Measurements from ENCODE around the gene CNTFR.

The CNTFR gene

DNA sequence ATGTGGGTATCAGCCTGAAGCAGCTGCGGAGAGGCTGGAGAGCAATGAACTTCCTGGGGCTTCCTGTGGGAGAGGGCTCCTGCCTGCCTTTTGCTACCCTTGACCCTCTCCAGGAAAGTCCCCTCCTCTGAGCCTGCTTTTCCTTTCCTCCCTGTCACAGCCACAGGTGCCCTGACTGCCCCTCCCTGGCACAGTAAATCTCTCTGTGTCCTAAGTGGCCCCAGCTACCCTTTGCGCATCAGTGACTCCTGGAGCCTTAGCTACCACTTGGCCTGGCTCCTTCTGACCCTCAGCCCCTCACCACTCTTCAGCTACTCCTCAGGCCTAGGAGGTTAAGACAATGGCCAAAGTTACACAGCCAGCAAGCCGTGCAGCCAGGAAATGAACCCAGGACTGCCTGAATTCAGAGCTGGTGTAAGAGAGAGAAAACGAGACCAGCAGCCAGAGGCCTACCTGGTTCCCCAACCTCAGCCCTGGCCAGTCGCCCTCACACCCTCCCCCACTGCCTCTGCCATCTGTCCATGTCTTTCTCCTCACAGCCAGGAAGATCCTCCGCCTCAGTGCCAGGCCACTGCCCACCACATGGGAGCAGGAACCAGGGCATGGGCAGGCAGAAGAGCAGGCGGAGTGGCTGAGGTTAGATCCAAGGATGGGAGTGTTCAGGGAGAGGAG lies 18.6 kb downstream of the CNTFR start:
- no peak for DNase-seq (ENCODE audit: low read depth)

DNA sequence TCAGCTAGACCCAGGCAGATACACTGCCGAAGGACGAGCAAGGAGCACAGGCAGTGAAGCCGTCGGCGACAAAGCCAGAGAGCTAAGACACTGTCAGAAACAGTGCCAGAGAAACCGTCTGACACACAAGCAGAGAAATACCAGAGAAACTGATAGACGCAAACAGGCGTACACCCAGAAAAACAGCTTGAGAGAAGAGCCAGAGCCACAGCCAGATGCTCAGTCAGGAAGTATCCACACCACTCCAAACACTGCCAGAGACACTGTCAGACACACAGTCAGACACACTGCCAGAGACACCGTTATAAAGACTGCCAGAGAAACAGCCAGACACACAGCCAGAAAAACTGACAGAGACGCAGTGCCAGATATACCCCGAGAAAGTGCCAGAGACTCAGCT lies 19.1 kb downstream of the CNTFR start:
- no peak for DNase-seq (ENCODE audit: low read depth)

DNA sequence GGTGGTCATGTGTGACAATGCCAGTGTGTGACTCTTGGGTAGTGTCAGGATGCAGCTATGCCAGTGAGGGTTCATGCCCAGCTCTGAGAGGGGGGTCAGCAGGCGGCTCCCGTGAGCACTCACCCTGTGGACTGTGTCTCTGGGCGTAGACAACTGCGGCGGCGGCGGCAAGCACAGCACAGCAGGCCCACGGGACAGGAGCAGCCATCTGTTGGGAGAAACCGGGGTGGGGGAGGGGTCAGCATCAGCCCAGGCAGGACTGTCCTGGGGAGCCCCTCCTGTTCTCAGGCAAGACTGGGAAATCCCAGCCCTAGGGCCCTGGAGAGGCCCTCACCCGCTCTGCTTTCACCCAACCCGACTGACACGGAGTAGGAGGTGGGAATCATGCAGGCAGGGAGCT lies 20.8 kb downstream of the CNTFR start:
- DNase-seq (ENCODE audit: low read depth) = no peak

DNA sequence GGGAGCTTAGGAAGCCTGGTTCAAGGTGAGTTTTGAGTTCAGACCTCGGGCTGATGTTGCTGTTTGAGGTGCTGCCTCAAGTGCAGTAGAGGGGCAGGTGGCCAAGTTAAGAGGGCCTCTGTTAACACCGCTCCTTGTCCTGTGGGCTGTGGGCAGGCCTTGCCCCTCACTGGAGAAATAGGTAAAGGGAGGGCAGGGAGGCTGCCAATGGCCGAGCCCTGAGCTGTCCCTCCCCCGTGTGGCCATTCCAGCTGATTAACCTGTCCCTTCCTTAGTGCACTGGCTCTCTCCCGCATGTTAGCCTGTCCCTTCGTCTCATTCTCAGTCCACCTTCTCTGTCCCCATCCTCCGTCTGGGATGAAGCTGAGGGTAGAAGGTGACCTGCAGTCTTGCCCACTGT lies 21.4 kb downstream of the CNTFR start:
- no peak for DNase-seq (ENCODE audit: low read depth)

DNA sequence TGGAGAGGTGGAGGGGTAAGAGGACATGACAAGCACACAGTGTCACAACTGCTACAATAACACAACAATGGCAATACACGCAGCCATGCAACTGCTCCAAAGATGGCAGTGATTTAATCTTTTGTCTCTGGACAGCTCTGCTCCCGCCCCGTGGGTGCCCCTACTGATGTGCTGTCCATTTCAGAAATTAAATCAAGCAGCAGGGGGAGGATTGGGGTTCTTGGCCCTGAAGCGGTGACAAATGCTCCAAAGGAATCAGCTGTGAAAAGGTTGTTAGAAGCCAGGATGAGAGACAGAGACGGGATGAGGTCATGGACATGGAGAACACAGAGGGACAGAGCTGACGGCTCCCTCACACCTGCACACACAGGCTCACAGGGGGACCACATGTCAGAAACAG lies 22.6 kb downstream of the CNTFR start:
- DNase-seq (ENCODE audit: low read depth) = no peak

DNA sequence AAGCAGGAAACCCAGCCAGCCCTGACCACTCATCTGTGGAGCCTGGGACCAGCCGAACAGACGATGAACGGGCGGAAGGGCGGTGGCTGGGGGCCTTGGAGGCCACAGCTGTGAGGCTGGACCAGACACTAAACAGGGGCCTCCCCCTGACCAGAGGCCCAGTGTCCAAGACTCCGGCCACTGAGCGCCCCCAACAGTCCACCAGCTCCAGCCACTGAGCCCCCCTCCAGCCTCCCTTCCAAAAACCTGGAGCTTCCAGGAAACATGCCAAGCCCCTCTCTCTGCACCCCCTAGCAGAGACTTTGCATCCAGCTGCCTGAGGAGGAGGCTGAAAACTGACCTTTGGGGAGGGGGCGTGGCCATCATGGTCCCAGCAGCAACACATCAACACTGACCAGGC lies 23.2 kb downstream of the CNTFR start:
- no peak for DNase-seq (ENCODE audit: low read depth)

DNA sequence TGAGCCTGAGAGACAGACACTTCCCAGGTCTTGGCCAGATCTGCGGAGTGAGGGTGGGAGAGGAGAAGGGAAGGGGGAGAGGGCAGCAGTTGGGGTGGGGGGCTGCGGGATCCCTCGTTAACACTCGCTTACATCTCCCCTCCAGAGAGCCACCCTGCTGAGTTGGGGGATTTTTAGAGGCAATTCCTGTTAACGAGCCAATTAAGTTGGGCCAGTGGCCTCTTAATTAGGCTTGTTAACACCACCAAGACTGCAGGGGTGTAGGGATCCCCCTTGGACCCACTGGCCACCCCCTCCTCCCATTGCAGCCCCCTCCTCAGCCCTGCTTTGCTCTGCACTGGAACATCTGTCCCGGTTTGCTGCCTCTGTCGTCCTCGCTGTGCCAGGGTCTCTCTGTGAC lies 23.7 kb downstream of the CNTFR start:
- DNase-seq (ENCODE audit: low read depth) = no peak

DNA sequence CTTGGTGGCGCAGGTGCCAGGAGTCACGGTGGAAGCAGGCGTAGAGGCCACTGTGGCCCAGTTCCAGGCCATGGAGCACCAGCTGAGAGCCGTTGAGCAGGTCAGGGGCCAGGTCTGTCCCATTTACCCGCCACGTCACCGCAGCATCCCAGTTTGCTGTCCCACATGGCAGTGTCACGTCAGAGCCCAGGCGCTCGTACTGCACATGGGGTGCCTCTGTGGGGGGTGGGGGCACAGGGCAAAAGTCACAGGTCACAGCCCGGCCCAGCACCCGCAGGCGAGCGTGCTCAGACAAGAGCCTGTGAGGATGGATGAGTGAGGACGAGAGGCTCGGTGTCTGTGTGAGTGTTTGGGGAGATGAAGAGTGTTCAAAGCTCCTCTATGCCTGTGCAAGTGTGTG lies 24.9 kb downstream of the CNTFR start:
- DNase-seq (ENCODE audit: low read depth) = no peak

DNA sequence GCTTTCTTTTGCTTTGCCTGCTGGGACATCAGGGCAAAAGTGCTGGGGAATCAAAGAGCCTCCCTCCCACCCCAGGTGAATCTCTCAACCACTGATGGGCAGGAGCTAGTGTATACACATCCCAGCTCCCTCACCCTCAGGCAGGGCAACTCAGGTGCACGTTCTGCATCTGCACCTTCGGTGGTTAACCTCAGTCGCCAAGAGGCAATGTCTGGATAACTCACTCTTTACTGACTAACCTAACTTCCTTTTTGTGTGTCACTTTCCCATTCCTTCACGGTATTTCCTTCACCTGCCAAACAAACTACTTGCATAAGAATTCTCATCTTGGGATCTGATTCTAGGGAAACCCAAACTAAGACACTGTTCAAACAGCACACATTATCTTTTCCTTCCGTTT lies 26.3 kb downstream of the CNTFR start:
- DNase-seq (ENCODE audit: low read depth) = no peak

DNA sequence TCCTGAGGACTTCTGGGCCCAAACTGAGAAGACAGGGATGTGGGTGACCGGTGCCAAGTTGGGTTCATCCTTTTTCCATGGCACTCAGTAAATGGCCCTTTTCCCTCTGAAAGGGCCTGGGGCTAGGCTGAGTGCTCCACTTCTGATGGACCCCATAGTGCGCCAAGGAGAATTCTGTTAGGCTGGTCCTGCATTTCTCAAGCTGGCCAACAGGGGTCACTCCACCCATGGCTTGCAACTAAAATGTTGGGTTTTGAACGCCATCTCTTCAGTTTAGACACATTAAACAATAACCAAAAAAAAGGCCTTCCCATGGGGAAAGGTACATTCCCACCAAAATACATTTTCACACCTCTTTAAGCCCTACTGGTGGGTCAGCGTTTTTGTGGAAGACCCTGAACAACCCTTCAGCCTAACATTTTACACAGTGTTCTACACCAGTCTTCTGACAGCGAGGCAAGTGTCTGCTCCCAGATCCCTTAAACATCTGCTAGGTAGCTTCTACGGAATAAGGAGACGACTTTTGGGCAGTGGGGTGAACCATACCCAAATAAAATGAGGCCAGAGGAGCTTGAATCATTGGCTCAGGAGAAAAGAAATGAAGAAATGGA lies 27.3 kb downstream of the CNTFR start:
- no peak for DNase-seq (ENCODE audit: low read depth)

DNA sequence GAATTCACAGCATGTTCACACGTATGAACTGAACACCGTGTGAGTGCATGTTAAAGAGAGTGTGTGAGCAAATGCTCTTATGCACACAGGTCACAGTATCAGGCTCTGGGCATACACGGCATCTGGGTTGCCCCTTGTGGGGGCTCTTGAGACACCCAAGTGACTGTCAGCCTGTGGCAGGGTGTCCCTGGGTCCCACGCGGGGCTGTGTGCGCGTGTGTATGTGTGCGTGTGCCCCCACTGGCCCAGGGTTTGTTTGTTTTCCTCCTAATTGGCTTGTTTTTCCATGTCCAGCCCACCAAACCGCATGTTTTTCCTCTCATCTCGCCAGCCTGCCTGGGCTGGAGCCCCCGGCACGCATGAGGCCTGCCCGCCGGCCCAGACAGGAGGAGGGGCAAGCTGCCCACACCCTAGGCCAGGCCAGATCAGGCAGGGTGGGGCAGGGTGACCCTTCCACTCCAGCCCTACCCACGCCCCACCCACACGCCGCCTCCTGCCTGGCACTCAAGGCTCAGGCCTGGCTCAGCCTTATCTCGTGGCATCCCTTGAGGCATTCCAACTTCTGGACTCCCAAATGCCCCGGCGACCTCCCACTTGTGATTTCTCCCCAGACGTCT lies 28.8 kb downstream of the CNTFR start:
- no peak for DNase-seq (ENCODE audit: low read depth)

DNA sequence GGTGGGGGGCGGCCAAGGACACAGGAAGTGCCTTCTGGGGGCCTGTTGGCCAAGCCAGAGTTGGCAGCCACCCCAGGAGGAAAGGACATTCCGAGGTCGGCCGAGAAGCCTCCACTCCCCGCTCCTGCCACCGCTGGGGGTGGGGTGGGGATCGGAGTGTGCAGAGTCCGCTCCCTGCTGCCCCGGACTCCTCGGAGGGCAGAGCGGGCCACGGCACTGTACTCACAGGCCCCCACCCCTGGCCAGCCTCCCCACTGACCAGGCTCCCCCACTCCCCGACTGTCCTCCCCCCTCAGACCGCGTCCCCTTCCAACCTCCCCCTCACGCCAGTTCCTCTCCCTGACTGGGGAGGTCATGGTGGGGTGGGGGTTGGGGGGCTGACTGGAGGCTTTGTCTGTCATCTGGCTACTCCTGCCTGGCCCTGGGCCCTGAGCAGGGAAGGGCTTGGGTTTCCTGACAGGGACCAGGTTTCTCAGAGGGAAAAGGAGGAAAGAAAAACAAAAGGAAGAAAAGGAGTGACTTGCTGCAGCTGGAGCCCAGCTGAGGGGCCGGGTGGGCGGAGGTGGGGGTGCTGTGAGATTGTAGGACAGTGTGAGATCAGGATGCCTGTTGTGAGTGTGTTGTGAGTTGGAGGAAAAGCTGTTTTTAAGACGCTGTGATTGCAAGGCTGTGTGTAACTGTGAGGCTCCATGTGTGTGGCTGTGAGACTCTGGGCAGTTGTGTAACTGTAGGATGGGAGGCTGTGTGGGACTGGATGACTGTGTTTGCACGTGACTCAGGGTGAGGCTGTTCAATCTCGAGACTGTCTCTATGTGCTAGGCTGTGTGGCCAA lies 29.7 kb downstream of the CNTFR start:
- DNase-seq (ENCODE audit: low read depth) = no peak

DNA sequence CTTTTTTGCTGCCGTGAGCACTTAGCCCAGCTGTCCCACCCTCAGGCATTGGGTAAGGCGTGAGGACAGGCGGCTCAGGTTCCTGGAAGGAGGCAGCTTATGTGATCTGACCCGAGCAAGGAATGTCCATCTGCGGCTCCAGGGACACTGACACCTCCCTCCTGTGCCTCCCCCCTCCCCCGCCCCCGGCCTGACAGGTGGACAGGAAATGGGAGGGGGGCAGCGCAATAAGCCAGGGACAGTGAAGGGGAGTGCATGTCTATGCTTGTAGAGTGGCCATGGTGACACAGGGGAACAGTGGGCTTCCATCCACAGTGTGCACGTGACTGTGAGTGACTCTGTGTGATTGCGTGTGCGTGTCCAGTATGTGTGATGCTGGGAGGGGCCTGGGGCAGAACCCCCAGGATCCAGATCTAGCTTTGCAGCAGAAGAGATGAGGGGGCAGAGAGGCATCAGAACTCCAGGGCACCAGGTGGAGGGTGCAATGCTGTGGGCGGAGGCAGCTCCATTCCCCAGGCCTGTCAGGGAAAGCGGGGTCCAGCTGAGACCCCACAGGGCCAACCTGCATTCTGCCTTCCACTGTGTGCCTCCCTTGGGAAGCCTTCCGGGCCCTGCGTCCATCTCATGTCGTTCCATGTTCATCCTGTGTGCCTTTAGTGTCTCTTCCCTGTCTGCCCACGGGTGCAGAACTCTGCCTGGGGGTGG lies 30.5 kb downstream of the CNTFR start:
- no peak for DNase-seq (ENCODE audit: low read depth)

DNA sequence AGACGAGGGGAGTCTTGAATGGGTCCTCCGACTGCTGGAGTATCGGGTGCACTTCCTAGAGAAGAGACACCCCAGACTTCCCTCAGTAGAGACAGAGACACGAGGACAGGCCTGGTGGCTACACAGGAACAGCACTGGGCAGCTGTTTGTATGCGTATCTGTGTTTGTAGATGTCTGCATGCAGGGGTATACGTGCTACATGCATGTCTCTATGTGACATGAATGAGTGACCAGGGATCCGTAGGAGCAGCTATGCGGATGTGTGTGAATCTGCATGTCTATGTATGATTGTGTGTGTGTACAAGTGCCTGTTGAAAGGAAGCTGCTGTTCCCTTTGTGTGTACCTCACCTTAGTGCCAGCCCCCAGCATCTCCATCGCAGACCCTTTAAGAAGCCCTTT lies 31.2 kb downstream of the CNTFR start:
- no peak for DNase-seq (ENCODE audit: low read depth)

DNA sequence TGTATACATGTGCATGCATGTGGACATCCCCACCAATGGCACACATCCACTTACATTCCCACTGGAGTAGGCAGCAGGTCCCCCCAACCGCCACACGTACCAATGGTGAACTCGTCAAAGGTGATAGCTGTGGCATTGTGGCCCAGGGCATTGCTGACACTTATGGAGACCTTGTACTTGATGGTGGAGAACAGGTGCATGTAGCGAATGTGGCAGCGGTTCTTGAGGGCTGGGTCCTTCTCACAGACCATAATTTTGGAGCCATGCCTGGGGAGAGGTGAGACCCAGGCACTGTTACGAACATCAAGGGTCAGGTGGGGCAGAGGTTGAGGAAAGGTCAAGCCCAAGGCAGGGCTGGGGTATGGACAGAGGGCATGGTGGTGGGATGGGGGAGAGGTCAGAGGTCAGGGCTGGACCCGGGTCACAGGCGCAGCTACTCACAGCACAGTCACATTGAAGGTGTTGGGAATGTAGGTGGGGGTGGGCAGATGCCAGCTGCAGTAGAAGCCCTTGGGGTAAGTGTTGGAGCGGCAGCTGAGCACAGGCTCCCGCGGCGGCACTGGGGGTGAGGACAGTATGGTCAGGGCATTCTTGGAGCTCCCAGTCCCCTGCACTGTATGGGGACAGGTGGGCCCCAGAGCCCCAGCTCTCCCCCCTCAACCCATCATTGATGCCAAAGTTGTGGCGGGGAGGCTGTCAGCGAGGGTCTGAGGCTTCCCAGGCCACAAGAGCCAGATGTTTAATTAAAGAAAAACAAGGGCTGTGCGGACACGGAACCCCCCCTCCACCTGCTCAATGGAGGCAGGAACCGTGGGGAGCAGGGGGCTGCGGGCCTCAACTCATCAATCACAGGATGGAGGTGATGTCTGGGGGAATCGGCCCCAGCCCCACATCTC lies 31.9 kb downstream of the CNTFR start:
- no peak for DNase-seq (ENCODE audit: low read depth)

DNA sequence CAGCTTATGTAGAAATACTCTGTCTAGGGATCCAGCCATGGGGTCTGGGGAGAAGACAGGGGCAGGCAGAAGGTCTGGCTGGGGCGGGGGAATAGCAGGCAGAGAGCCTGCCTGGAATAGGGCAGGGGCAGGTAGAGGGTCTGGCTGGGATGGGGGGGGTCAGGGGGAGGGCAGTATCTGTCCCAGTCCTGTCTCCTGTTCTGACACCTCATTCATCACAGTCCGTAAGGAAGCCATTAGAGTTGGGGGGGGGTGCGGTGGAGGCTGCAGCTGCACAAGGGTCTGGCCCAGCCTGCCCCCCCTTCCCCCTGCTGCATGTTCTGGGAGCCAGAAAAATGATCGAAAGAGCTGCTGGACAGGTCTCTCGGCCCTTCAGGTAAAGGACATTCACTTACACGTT lies 32.6 kb downstream of the CNTFR start:
- DNase-seq (ENCODE audit: low read depth) = no peak

DNA sequence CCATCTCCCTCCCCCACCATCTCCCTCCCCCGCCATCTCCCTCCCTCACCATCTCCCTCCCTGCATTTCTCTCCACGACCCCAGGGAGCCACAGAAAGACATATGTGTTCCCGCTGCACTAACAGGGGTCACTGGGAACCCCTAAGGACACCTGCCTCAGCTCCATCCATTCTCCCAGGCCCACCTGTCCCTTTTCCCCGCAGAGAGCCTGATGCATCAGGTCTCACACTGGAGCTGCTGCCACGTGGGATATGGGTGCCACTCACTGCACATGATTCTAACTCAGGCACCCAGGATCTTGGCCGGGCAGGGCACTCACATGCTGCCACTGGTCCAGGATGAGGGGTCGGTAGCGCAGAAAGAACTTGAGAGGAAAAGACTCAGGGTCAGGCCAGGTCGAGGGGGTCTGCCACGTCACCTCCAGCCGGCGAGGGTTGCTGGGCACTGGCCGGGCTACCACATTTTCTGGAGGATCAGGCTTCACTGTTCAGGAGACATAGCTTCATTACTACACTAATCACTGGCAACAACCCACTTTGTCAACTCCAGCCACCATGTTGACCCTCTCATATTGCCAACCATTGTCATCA lies 33.5 kb downstream of the CNTFR start:
- DNase-seq (ENCODE audit: low read depth) = no peak

DNA sequence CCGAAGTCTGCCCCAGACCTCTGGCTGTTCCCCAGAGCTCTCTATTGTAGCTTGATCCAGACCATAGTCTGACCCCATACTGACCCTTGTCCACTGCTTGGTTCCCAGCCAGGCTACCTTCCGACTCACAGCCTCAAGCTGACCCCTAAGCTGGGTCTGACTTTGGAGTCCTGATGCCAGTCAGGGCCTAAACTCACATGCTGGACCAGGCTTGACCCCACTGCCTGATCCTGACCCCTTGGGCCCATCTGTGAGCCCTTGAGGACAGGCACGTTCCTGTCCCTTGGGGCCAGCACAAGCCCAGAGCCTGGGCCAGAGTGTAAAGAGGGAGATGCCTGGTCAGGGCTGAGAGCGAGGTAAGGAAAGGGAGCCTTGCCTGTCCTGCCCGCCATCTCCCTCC lies 34.0 kb downstream of the CNTFR start:
- DNase-seq (ENCODE audit: low read depth) = no peak

DNA sequence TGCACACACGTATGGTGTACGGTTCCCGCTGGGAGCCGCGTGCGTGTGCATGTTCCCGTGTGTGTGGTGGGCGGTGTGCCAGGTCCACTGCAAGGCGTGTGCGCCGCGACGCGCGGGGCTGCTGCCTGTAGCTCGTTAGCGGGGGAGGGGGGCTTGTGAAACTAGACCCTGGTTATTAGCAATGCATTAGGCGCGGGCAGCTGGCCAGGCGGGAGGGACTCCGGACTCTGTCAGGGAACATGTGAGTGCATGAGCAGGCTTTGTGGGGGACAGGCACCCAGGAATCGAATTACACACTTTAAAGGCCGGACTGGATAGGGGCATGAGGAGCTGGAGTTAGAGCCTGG lies 34.5 kb downstream of the CNTFR start:
- no peak for DNase-seq (ENCODE audit: low read depth)

DNA sequence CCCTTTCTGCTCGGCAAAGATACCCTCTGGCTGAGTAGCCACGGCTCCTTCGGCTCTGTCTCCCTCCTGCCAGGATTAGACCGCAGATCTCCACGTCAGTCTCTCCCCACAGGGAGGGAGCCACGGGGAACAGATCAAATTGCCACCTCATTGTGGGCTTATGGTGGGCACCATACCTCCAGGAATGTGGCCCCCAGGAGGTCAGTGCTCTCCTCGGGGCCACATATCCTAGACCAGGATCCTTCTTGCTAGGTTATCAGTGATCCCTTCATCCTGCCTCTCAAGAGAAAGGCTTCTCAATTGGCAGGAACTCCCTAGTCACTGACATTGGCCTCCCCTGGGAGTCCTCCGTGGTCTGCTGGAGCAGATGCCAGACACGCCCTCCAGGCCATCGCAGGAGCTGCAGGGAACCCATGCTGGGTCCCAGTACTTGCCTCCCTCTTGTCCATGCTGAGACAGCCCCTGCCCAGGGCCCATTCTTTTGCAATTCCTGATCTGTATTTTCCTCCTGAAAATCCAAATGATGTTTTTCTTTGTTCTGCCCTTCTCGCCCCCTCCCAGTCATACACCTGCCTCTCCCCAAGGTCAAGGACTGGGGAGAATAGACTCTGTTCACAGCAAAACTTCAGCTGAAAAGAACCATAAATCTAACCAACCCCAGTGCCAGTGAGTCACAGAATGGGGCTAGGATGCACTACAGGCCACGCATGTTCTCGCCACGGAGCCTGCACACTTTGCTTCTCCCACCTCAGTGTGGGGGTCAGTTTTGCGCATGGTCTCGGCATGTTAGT lies 35.1 kb downstream of the CNTFR start:
- DNase-seq (ENCODE audit: low read depth) = no peak
